PC-9 (cell line): ENCODE results near the gene SMCO3.

ENCODE experiments used
- CTCF ChIP-seq: fragments of 200-600 bp; sonication (generic); conservative IDR thresholded peaks from 2 replicates; pipeline ENCODE4 v1.6.1; 2017; ENCODE audit warnings: mixed run types, antibody characterized with exemption, mild to moderate bottlenecking, moderate library complexity
- EZH2 ChIP-seq: fragments of 200-600 bp; sonication (generic); IDR thresholded peaks from 2 replicates; pipeline ENCODE4 v1.8.0; 2017; ENCODE audit warnings: antibody characterized with exemption, low read depth

DNA sequence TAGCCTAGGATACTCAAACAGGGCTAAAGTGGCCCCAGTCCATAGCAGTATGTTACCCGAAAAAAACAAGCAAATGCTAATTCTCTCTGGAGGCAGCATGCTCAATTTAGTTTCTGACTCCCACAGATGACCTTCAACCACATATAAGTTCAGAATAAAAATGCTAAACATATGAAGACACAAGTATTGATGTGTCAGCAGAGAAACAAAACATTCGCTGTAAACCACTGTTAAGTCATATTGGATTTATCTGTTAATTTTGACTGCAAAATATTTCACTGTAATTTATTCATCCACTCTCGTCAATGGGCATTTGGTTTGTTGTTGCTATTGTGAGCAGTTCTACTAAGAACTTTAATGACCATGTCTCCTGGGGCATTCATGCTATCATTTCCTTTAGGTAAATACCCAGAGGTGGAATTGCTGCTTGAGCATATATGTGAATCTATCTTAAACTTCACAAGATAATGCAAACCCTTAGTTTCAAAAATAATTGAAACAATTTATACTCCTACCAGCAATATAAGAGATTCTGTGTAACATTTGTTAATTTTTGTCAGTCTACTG, 47.2 kb downstream of the SMCO3 start:
- TF ChIP-seq CTCF (no peak), EZH2 (no peak)
